ENCODE data around the gene ZNF425.

ZNF425 gene

GRCh38 chr7:149161241-149161848 lies 35.2 kb upstream of the ZNF425 start:
- Histone ChIP-seq H3K9me3 (ENCODE audit: low read length) (no peaks in the 10 kb centered on the region), H3K36me3 (ENCODE audit: insufficient read depth, low read length) (peaks cover 64% of the 10 kb centered on the region), H3K27ac (ENCODE audit: low read depth, low read length, poor library complexity, severe bottlenecking) (no peak overlapping the region), H3K9ac (ENCODE audit: low read length) (no peak overlapping the region), H3K79me2 (ENCODE audit: insufficient read depth, low read length) (no peaks in the 10 kb centered on the region), H3K27me3 (ENCODE audit: insufficient read depth, low read length) (no peaks in the 10 kb centered on the region), H3F3A (ENCODE audit: insufficient read depth, low read length) (no peaks in the 10 kb centered on the region), H3K9me2 (ENCODE audit: low read depth, low read length) (no peaks in the 10 kb centered on the region), H3K4me2 (ENCODE audit: low read length) (no peak overlapping the region), H2AFZ (ENCODE audit: low read length) (no peak overlapping the region), H3K4me3 (ENCODE audit: low read depth, low read length, poor library complexity, severe bottlenecking) (no peak overlapping the region), H3K4me1 (ENCODE audit: insufficient read depth, low read length, severe bottlenecking) (no peaks in the 10 kb centered on the region), H4K20me1 (ENCODE audit: insufficient read depth, low read length) (no peaks in the 10 kb centered on the region)
- TF ChIP-seq EZH2 (IDR thresholded peaks at IDR 0.05; ENCODE audit: borderline replicate concordance, low read length) (no peak), CTCF (IDR thresholded peaks at IDR 0.05; ENCODE audit: low read length) (no peak)

- H3K4me3 ChIP-seq (ENCODE audit: low read depth, low read length, poor library complexity, severe bottlenecking) = no peak overlapping the region
- H3K27ac ChIP-seq (ENCODE audit: low read depth, low read length, poor library complexity, severe bottlenecking) = no peak overlapping the region
- no peaks in the 10 kb centered on the region for H3F3A ChIP-seq (ENCODE audit: insufficient read depth, low read length)
- H3K4me2 ChIP-seq (ENCODE audit: low read length) = no peak overlapping the region
- H3K9ac ChIP-seq (ENCODE audit: low read length) = no peak overlapping the region
- H4K20me1 ChIP-seq (ENCODE audit: insufficient read depth, low read length) = no peaks in the 10 kb centered on the region
- H3K4me1 ChIP-seq (ENCODE audit: insufficient read depth, low read length, severe bottlenecking) = no peaks in the 10 kb centered on the region
- peaks cover 64% of the 10 kb centered on the region for H3K36me3 ChIP-seq (ENCODE audit: insufficient read depth, low read length)
- H3K79me2 ChIP-seq (ENCODE audit: insufficient read depth, low read length) = peaks cover under 1% of the 10 kb centered on the region; the same call in 1 of the 2 replicates
- no peaks in the 10 kb centered on the region for H3K9me2 ChIP-seq (ENCODE audit: low read depth, low read length)
- no peaks in the 10 kb centered on the region for H3K9me3 ChIP-seq (ENCODE audit: low read length)
- no peak overlapping the region for H2AFZ ChIP-seq (ENCODE audit: low read length)
- TF ChIP-seq CTCF (IDR thresholded peaks at IDR 0.05; ENCODE audit: low read length) = no peak
- no peak for TF ChIP-seq EZH2 (IDR thresholded peaks at IDR 0.05; ENCODE audit: borderline replicate concordance, low read length)
- no peaks in the 10 kb centered on the region for H3K27me3 ChIP-seq (ENCODE audit: insufficient read depth, low read length)
These were observed 30.8 kb upstream of the ZNF425 start for GRCh38 chr7:149156898-149157297.

GRCh38 chr7:149154056-149154455 lies 27.9 kb upstream of the ZNF425 start:
- no peaks in the 10 kb centered on the region for H3K4me1 ChIP-seq (ENCODE audit: insufficient read depth, low read length, severe bottlenecking)
- H3K79me2 ChIP-seq (ENCODE audit: insufficient read depth, low read length) = peaks cover 18% of the 10 kb centered on the region
- no peak overlapping the region for H3K9ac ChIP-seq (ENCODE audit: low read length)
- H2AFZ ChIP-seq (ENCODE audit: low read length) = no peak overlapping the region
- no peak for TF ChIP-seq CTCF (IDR thresholded peaks at IDR 0.05; ENCODE audit: low read length)
- no peak for TF ChIP-seq EZH2 (IDR thresholded peaks at IDR 0.05; ENCODE audit: borderline replicate concordance, low read length)
- H3F3A ChIP-seq (ENCODE audit: insufficient read depth, low read length) = no peaks in the 10 kb centered on the region
- H3K4me2 ChIP-seq (ENCODE audit: low read length) = no peak overlapping the region
- H3K9me3 ChIP-seq (ENCODE audit: low read length) = no peaks in the 10 kb centered on the region
- peaks cover 49% of the 10 kb centered on the region for H3K36me3 ChIP-seq (ENCODE audit: insufficient read depth, low read length)
- H3K9me2 ChIP-seq (ENCODE audit: low read depth, low read length) = no peaks in the 10 kb centered on the region
- H4K20me1 ChIP-seq (ENCODE audit: insufficient read depth, low read length) = no peaks in the 10 kb centered on the region
- no peak overlapping the region for H3K27ac ChIP-seq (ENCODE audit: low read depth, low read length, poor library complexity, severe bottlenecking)
- H3K27me3 ChIP-seq (ENCODE audit: insufficient read depth, low read length) = no peaks in the 10 kb centered on the region
- no peak overlapping the region for H3K4me3 ChIP-seq (ENCODE audit: low read depth, low read length, poor library complexity, severe bottlenecking)

All from OCI-LY1 (cell line).